SK-N-SH (cell line): ENCODE measurements around the gene WRAP73.

Source experiments
- CTCF ChIP-seq: fragments of 200-600 bp; sonication (generic); IDR thresholded peaks from 2 replicates; pipeline ENCODE4 v1.6.1; 2017; ENCODE audit warnings: antibody characterized with exemption, mild to moderate bottlenecking, moderate library complexity
- FOXM1 ChIP-seq: IDR thresholded peaks from 2 replicates; pipeline ENCODE4 v1.4.0; 2012; ENCODE audit warnings: low read depth, mild to moderate bottlenecking
- GATA2 ChIP-seq: sonication (generic); formaldehyde crosslinking; IDR thresholded peaks from 2 replicates; pipeline ENCODE4 v1.5.0; 2020; ENCODE audit warnings: mild to moderate bottlenecking, missing genetic modification reagents
- MXI1 ChIP-seq: IDR thresholded peaks from 2 replicates; pipeline ENCODE4 v1.6.1; 2012; ENCODE audit warnings: mild to moderate bottlenecking, low read depth, low read length, improper control_type of control experiment
- SIN3A ChIP-seq: IDR thresholded peaks from 2 replicates; pipeline ENCODE4 v1.6.1; 2012; ENCODE audit warnings: low read depth, mild to moderate bottlenecking, low read length, moderate library complexity, borderline replicate concordance
- TAF1 ChIP-seq: IDR thresholded peaks from 2 replicates; pipeline ENCODE4 v1.6.1; 2012; ENCODE audit warnings: low read depth, mild to moderate bottlenecking, low read length, moderate library complexity, borderline replicate concordance
- TCF12 ChIP-seq: IDR thresholded peaks from 2 replicates; pipeline ENCODE4 v1.4.0; 2012
- USF2 ChIP-seq: fragments of 150-350 bp; IDR thresholded peaks from 2 replicates; pipeline ENCODE4 v1.6.1; 2017; ENCODE audit warnings: antibody characterized with exemption, low read length, low read depth, borderline replicate concordance
- ZBTB33 ChIP-seq: IDR thresholded peaks from 2 replicates; pipeline ENCODE4 v1.4.0; 2012; ENCODE audit warnings: low read depth, borderline replicate concordance

- no peak for TF ChIP-seq TCF12
- no peak for TF ChIP-seq CTCF
- no peak for TF ChIP-seq MXI1
- no peak for TF ChIP-seq FOXM1
- TF ChIP-seq SIN3A, result no peak
- no peak for TF ChIP-seq GATA2 (CRISPR knock-in tag)
- no peak for TF ChIP-seq TAF1
- TF ChIP-seq ZBTB33, result no peak
- no peak for TF ChIP-seq USF2
Observed at GRCh38 chr1:3646596-3646995, 3.3 kb downstream of the WRAP73 start.
